Type B pancreatic cell (in vitro differentiated cells): ENCODE measurements around the gene ATP2B1. TPM values are rescaled to one million over a fixed set of nuclear protein-coding genes. Genes with fewer than 3 reads are reported as not detected.

ENCODE experiments used
- DNase-seq: peaks from one replicate; pipeline ENCODE4 v3.0.0; 2021; ENCODE audit warnings: mixed read lengths; ENCODE audit not compliant: unreplicated experiment; ENCODE audit errors: extremely low spot score
- H3K27ac Mint-ChIP-seq: 2 replicates; pipeline ENCODE4 v1.8.0; 2021; ENCODE audit warnings: mild to moderate bottlenecking, mixed read lengths
- H3K27me3 Mint-ChIP-seq: 2 replicates; pipeline ENCODE4 v1.8.0; 2021; ENCODE audit warnings: mixed read lengths
- H3K36me3 Mint-ChIP-seq: 2 replicates; pipeline ENCODE4 v1.8.0; 2021; ENCODE audit warnings: mixed read lengths
- H3K4me1 Mint-ChIP-seq: one replicate; pipeline ENCODE4 v1.8.0; 2021; ENCODE audit warnings: mixed read lengths; ENCODE audit not compliant: unreplicated experiment
- H3K4me3 Mint-ChIP-seq: 2 replicates; pipeline ENCODE4 v1.8.0; 2021; ENCODE audit warnings: mild to moderate bottlenecking, mixed read lengths
- H3K9me3 Mint-ChIP-seq: 2 replicates; pipeline ENCODE4 v1.8.0; 2021; ENCODE audit warnings: mixed read lengths
- total RNA-seq: library from RNA; stranded (reverse); gene quantifications from 2 replicates; pipeline ENCODE4 v1.2.1, GENCODE V29; 2021; ENCODE audit warnings: low replicate concordance
- TF ChIP-seq, protein P1 (sequence below): fragments of 200-600 bp; sonication (generic); conservative IDR thresholded peaks from 2 replicates; pipeline ENCODE4 v1.5.0; 2021; ENCODE audit warnings: antibody characterized with exemption, mild to moderate bottlenecking

The ATP2B1 gene
- total RNA-seq, 1 donor from 2014 or later, result 95.2 TPM

DNA sequence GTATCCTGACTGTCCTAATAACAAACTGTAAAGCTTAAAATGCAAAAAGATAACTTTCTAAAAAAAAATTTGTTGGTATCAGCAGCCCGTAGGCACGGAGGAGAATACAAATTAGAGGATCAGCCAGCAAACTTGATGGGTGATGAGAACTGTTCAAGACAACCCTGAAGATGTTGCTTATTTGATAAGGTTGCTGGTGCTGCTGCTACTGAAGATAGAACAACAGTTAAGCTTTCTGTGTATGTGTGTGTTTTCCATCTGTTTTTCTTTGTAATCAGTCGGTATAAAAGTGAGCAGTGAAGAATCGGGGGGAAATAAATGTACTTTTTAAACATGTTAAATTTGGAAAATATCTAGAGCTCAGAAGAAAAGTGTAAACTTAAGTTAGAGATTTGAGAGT is 115.4 kb downstream of the ATP2B1 start:
- no peaks in the 10 kb centered on the region for H3K9me3 Mint-ChIP-seq
- no peaks in the 10 kb centered on the region for H3K4me1 Mint-ChIP-seq
- H3K27ac Mint-ChIP-seq, result no peak overlapping the region
- H3K36me3 Mint-ChIP-seq, result peaks cover 25% of the 10 kb centered on the region
- TF ChIP-seq, protein P1, sequence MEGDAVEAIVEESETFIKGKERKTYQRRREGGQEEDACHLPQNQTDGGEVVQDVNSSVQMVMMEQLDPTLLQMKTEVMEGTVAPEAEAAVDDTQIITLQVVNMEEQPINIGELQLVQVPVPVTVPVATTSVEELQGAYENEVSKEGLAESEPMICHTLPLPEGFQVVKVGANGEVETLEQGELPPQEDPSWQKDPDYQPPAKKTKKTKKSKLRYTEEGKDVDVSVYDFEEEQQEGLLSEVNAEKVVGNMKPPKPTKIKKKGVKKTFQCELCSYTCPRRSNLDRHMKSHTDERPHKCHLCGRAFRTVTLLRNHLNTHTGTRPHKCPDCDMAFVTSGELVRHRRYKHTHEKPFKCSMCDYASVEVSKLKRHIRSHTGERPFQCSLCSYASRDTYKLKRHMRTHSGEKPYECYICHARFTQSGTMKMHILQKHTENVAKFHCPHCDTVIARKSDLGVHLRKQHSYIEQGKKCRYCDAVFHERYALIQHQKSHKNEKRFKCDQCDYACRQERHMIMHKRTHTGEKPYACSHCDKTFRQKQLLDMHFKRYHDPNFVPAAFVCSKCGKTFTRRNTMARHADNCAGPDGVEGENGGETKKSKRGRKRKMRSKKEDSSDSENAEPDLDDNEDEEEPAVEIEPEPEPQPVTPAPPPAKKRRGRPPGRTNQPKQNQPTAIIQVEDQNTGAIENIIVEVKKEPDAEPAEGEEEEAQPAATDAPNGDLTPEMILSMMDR, result no peak
- H3K4me3 Mint-ChIP-seq, result no peak overlapping the region
- DNase-seq, result no peak
- H3K27me3 Mint-ChIP-seq, result no peaks in the 10 kb centered on the region

DNA sequence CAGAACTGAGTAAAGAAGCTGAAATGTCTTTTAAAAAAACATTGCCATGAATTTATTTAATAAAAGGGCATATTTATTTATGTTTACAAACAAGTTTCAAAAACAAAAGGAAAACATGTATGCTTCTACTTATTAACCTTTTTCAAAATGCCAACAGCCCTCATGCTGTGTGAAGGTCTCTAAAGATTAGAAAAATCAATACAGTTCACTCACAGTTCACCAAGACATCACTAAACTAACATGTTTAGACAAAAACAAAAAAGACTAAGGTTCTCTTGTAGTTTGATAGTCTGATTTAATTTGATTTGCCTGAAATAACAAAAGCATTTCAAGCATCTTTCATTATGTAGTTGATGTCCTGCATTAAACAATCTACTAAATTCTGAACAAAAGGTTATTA is 118.9 kb downstream of the ATP2B1 start:
- no peak overlapping the region for H3K27ac Mint-ChIP-seq
- H3K9me3 Mint-ChIP-seq, result no peaks in the 10 kb centered on the region
- TF ChIP-seq, protein P1, result no peak
- DNase-seq, result no peak
- no peaks in the 10 kb centered on the region for H3K4me1 Mint-ChIP-seq
- no peaks in the 10 kb centered on the region for H3K27me3 Mint-ChIP-seq
- H3K4me3 Mint-ChIP-seq, result no peak overlapping the region
- H3K36me3 Mint-ChIP-seq, result peaks cover 28% of the 10 kb centered on the region

DNA sequence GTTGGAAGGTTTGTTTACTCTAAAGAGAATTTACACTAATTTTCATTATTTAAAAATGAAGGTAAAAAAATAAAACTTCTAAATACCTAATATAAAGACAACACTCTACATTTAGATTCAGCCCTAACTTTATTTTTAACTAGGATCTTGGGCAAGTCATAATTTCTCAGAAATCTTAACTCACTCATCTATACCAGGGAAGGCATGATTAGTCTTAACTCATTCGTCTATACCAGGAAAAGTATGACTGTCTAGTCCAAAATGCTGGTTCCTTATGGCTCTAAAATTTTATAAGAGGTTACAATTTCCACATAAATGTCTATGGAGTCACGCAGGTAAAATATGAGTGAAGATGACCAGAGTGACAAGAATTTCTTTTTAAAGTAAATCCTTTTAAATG is 130.1 kb downstream of the ATP2B1 start:
- Mint-ChIP-seq H3K27me3 (no peaks in the 10 kb centered on the region), H3K4me1 (peaks cover 19% of the 10 kb centered on the region), H3K9me3 (no peaks in the 10 kb centered on the region), H3K27ac (no peak overlapping the region), H3K36me3 (peaks cover 3% of the 10 kb centered on the region), H3K4me3 (no peak overlapping the region)
- no peak for DNase-seq
- TF ChIP-seq, protein P1, result no peak

DNA sequence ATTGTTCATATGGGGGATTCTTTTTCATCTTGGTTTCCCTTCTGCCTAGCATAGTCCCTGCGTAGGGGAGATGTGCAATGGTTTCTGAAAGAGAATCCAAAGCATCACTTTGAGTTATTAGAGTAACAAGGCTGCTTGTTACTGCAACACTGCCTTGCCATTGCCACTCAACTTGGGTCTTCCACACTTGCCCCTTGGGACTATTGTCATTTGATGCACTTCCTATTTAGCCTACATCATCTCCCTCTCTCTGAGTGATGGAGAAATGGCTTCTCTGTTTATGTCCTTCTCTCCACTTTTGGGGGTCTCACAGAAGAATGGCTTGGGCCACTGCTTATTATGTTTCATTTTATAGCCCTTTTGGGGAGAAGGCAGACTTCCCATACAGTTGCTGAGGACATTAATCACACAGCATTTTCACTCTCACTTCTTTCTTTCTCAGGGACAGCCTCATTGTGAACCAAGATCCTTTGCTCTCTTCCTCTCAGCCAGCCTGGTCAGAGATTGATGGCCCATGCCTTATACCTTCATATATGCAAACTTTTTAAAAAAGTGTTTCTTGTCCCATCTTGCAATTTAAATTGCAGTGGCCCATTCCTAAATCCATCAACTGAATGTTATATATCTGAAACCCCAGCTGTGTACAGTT is 131.9 kb downstream of the ATP2B1 start:
- no peaks in the 10 kb centered on the region for H3K36me3 Mint-ChIP-seq

DNA sequence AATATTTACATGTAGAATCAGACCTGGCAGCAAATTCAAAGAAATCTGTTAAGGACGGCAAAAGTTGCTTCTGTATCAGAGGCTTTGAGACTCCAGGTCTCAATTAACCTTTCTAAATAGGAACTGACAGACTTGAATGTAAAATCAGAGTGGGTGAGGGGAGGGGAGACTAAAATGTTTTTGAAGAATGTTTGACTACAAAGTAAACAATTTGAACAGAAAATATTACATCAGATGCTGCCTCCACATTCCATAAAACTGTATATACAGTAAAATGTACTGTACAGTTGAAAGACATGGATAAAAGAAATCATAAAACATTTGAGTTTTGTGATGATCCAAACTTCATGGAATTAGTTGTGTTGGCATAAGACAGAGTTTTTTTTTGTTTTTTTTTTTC is 133.3 kb downstream of the ATP2B1 start:
- H3K9me3 Mint-ChIP-seq, result no peaks in the 10 kb centered on the region
- peaks cover 21% of the 10 kb centered on the region for H3K4me1 Mint-ChIP-seq
- no peaks in the 10 kb centered on the region for H3K27me3 Mint-ChIP-seq
- TF ChIP-seq, protein P1, result no peak
- H3K36me3 Mint-ChIP-seq, result no peaks in the 10 kb centered on the region
- no peak overlapping the region for H3K27ac Mint-ChIP-seq
- no peak overlapping the region for H3K4me3 Mint-ChIP-seq
- no peak for DNase-seq

More for the DNA sequence above, 131.9 kb downstream of the ATP2B1 start:
- Mint-ChIP-seq H3K9me3 (no peaks in the 10 kb centered on the region), H3K4me3 (no peak overlapping the region), H3K27ac (no peak overlapping the region), H3K27me3 (no peaks in the 10 kb centered on the region), H3K4me1 (peaks cover 21% of the 10 kb centered on the region)
- TF ChIP-seq, protein P1, result no peak
- DNase-seq, result no peak
